GM12873 (cell line): ENCODE measurements around the gene KCNE1.

Source experiments
- TF ChIP-seq, protein P1 (sequence below): IDR thresholded peaks from 2 replicates; pipeline ENCODE4 v1.5.1; 2012; ENCODE audit warnings: low read depth, mild to moderate bottlenecking, moderate library complexity, low read length, control low read depth; ENCODE audit not compliant: insufficient read depth; ENCODE audit errors: missing control alignments

KCNE1 gene

DNA sequence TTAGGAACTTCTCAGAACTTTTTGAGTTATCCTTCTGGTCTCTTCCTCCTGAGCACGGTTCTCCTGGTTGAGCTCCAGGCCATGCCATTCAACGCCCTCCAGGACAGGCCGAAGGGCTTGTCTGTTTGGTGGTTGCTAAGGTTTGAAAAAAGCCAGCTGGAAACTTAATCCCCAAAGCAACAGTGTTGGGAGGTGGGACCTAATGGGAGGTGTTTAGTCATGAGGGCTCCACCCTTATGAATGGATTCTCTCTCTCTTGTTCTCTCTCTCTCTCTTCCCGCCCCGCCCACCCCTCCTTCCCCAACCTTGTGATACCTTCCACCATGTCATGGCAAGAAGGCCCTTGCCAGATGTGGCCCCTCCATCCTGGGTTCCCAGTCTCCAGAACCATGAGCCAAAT, 829 bp downstream of the KCNE1 start:
- TF ChIP-seq, protein P1, sequence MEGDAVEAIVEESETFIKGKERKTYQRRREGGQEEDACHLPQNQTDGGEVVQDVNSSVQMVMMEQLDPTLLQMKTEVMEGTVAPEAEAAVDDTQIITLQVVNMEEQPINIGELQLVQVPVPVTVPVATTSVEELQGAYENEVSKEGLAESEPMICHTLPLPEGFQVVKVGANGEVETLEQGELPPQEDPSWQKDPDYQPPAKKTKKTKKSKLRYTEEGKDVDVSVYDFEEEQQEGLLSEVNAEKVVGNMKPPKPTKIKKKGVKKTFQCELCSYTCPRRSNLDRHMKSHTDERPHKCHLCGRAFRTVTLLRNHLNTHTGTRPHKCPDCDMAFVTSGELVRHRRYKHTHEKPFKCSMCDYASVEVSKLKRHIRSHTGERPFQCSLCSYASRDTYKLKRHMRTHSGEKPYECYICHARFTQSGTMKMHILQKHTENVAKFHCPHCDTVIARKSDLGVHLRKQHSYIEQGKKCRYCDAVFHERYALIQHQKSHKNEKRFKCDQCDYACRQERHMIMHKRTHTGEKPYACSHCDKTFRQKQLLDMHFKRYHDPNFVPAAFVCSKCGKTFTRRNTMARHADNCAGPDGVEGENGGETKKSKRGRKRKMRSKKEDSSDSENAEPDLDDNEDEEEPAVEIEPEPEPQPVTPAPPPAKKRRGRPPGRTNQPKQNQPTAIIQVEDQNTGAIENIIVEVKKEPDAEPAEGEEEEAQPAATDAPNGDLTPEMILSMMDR = no peak

DNA sequence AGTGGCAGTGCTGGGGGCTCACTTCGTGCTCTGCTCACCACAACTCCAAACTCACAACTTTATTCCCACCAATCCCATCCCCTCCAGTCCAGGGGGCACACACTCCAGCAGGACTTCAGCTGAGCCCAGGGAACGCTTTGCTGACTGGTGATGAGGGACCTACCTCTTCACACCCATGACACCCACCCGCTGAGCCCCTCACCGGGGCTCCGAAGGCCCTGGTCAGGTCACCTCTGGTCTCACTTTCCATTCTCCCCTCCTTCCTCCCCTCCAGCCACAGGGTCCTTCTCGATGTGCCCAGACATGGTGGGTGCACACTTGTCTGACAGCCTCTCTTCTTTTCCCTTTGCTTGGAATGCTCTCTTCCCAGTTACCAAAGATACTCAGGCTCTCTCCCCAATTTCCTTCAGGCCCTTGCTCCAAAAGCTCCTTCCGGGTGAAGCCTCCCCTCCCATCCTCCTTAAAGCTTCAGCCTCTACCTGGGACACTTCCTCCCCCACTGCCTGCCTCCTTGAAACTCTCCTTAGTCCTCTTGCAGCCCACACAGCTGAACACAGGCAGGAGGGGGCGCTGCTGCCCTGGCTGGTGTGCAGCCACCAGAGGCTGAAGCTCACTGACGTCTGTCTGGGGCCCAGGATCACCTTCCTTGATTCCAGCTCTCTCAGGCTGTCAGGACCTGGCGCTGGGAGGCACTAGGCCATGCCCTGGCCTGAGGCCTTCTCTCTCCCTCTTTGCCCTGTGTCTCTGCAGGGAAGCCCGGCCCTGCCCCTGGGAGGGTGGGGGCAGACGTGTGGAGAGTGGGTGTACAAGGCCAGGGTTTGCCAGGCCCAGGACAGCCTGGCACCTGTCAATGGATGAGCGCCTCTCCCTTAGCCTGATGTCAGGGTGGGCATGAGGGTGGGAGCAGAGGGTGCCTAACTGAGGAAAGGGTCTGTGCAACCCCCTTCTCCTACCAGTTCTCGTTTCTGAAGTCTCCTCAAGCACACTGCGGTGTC, 1.6 kb downstream of the KCNE1 start:
- TF ChIP-seq, protein P1 = peak; percentile 89

DNA sequence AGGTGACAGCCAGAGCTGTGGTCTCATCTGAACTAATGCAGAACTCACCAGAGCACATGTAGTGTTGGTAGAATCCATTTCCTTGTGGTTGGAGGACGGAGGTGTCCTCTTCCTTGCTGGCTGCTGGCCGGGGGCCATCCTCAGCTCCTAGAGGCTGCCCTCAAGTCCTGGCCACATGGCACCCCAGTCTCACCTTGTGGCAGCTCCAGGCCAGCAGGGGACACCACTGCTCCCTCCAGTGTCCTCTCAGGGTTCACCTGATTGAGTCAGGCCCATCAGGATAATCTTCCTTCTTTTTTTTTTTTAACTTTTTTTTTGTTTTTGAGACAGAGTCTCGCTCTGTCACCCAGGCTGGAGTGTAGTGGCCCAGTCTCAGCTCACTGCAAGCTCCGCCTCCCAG, 2.9 kb downstream of the KCNE1 start:
- TF ChIP-seq, protein P1 = peak; percentile 50

DNA sequence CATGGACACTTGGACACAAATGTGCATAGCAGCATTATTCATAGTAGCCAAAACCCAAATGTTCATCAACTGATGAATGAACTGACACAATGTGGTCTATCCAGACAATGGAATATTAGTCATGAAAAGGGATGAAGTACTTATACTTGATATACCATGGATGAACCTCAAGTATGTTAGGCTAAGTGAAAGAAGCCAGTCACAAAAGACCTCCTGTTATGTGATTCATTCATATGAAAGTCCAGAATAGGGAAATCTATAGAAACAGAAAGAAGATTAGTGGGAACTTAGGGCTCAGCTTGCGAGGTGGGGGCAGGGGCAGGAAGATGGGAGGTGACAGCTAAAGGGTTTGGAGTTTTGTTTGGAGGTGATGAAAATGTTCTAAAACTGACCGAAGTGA, 7.4 kb downstream of the KCNE1 start:
- TF ChIP-seq, protein P1 = no peak

DNA sequence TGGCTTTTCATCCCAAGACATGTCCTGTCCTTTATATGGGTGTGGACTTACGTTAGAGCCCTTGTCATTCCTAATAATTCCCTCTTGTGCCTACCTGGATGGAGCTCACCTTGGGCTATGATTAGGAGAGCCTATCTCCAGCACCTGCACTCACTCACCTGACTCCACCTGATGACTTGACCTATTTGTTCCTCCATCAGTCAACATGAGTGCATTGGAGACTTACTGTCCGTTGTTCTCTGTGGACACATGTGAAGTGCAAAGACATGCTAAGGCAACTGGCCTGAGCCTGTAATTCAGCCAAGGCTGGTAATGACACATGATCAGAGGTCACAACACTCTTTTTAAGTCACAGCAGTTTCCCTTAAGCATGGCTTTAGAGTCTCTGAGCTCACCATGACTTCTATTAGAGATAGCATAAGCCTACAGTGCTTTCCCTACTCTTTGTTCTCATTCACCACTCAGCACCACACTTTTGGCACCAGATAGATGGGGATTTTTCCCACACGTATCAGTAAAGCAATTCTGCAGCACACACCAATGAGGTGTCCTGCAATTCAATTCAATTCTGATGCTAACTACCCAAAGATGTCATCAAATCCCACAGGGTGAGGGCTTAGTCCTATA, 9.4 kb downstream of the KCNE1 start:
- TF ChIP-seq, protein P1 = no peak

DNA sequence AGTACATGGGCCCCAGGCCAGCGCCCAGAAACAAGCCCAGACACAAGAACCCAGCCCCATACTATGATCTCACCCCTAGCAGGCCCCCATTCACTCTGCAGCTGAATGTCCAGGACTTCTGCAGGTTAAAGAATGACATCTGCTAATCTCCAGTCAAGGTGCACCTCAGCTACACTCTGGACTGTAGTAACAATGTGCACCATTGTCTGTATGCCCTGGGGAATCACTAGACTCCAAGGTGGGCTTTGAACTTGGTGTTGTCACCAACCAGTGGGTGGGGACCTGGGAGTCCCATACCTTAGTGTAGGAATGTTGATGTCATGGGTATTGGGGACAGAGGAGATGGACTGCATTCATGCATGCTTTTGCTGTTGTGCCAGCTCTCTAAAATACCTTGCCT, 10.3 kb downstream of the KCNE1 start:
- TF ChIP-seq, protein P1 = no peak

DNA sequence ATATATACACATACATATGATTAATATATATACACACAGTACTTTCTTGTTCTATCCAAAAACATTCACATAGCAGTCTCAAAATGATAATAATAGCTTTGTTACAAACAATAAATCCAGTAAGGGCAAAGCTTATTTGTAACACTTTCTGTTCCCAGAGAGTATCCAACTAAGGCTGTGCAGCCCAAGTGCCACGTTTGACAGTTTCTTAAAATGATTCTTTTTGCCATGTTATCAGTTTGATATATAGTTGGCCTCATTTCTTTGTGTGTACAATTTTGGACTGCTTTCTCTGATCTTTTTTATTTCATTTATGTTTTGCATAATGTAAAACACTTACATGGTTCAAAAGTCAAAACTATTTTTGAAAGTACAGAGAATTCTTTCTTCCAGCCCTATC, 11.8 kb downstream of the KCNE1 start:
- TF ChIP-seq, protein P1 = no peak
